Peyer's patch (tissue), 4 donors: Measurements from ENCODE around the gene ZFP92. TPM values are rescaled to one million over a fixed set of nuclear protein-coding genes. Genes with fewer than 3 reads are reported as not detected.
"Not testable (repeated sequence)": the region's sequence is repeated elsewhere in the genome, so short reads cannot be mapped to it uniquely, and the experiment has no call there.

Source experiments
- DNase-seq, 3 donors: peaks; one replicate each; pipeline ENCODE4 v3.0.0-alpha.2; 2017 to 2019
- H3K27ac ChIP-seq, 4 donors: fragments of 200-600 bp; sonication (generic); one replicate each; pipeline ENCODE4 v1.5.1; 2016 to 2019
- H3K27me3 ChIP-seq, 2 donors: fragments of 200-600 bp; sonication (generic); one replicate each; pipeline ENCODE4 v1.5.1; 2019
- H3K36me3 ChIP-seq, 3 donors: fragments of 200-600 bp; sonication (generic); one replicate each; pipeline ENCODE4 v1.5.1; 2016 to 2019
- H3K4me1 ChIP-seq, 4 donors: fragments of 200-600 bp; sonication (generic); one replicate each; pipeline ENCODE4 v1.5.1; 2016 to 2019
- H3K4me3 ChIP-seq, 4 donors: fragments of 200-600 bp; sonication (generic); 1 replicate in 3 of 4; 2 replicates in 1 of 4; pipeline ENCODE4 v1.5.1; 2016 to 2019; ENCODE audit warnings: mild to moderate bottlenecking in 1 of 4
- H3K9me3 ChIP-seq, 4 donors: fragments of 200-600 bp; sonication (generic); one replicate each; pipeline ENCODE4 v1.5.1; 2016 to 2019; ENCODE audit warnings: mild to moderate bottlenecking in 1 of 4
- POLR2A ChIP-seq, 2 donors: fragments of 450-650 bp; IDR thresholded peaks; one replicate each; pipeline ENCODE4 v1.5.1; 2017; ENCODE audit warnings: antibody characterized with exemption in 2 of 2, mild to moderate bottlenecking in 2 of 2, moderate library complexity in 2 of 2
- total RNA-seq, 4 donors: library from RNA; depleted of rRNA; stranded (reverse); fragments of >200 nt; gene quantifications; one replicate each; pipeline ENCODE4 v1.1.0, GENCODE V29; 2016
- TF ChIP-seq, protein P1 (sequence below), 6 experiments: fragments of 450-650 bp in 4 of 6; fragments of 200-600 bp in 2 of 6; sonication (generic) in 1 of 6; IDR thresholded peaks; one replicate each; pipeline ENCODE4 v1.5.1; 2017 to 2019; ENCODE audit warnings: antibody characterized with exemption in 6 of 6, mild to moderate bottlenecking in 3 of 6, moderate library complexity in 1 of 6

ZFP92 gene
- total RNA-seq, 4 donors from 2014 or later: 0.19 to 2.3 (median 0.81) TPM

DNA sequence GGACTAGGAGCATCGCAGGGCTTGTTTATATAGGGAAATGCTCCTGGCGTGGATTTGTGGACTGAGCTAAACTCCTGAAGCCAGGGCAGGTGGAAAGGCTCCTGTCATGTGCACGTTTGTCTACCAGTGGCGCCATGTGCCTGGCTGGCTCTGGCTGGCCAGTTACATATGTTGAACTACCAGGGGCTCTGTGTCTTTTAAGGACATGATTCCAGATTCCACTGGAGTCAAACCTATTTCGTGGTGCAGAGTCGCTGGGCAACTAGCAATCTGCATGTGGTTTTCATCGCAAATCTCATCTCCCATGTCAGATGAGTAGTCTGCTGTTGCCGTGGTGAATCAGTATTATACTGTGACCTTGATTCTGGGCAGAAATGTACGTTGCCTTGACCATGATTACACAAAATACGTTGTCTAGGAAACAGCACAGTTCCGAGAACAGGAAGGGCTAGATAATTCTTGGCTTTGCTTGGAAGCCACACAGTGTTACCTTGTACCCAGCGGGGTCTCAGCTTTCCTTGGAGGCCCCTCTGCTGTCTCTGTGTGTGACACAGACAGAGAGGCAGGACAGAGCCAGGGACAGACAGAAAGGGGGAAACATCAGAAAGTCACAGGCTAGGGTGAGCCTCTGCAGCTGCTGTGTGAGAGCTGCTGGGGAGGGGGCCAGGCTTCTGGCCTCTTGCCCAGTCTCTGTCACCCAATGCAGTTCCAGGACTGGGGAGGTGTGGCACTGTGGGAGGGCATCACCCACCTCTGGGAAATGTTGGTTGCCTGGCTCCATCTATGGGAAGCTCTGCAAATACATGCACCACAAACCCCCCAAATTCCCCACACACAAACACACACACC, 29.4 kb upstream of the ZFP92 start:
- Histone ChIP-seq H3K27ac (no peak overlapping the region), H3K36me3 (no peaks in the 10 kb centered on the region), H3K27me3 (no peaks in the 10 kb centered on the region), H3K4me1 (no peaks in the 10 kb centered on the region), H3K4me3 (no peak overlapping the region), H3K9me3 (no peaks in the 10 kb centered on the region)
- TF ChIP-seq POLR2A (IDR thresholded peaks at IDR 0.05): no peak
- TF ChIP-seq, protein P1, sequence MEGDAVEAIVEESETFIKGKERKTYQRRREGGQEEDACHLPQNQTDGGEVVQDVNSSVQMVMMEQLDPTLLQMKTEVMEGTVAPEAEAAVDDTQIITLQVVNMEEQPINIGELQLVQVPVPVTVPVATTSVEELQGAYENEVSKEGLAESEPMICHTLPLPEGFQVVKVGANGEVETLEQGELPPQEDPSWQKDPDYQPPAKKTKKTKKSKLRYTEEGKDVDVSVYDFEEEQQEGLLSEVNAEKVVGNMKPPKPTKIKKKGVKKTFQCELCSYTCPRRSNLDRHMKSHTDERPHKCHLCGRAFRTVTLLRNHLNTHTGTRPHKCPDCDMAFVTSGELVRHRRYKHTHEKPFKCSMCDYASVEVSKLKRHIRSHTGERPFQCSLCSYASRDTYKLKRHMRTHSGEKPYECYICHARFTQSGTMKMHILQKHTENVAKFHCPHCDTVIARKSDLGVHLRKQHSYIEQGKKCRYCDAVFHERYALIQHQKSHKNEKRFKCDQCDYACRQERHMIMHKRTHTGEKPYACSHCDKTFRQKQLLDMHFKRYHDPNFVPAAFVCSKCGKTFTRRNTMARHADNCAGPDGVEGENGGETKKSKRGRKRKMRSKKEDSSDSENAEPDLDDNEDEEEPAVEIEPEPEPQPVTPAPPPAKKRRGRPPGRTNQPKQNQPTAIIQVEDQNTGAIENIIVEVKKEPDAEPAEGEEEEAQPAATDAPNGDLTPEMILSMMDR (IDR thresholded peaks at IDR 0.05): no peak
- no peak for DNase-seq

DNA sequence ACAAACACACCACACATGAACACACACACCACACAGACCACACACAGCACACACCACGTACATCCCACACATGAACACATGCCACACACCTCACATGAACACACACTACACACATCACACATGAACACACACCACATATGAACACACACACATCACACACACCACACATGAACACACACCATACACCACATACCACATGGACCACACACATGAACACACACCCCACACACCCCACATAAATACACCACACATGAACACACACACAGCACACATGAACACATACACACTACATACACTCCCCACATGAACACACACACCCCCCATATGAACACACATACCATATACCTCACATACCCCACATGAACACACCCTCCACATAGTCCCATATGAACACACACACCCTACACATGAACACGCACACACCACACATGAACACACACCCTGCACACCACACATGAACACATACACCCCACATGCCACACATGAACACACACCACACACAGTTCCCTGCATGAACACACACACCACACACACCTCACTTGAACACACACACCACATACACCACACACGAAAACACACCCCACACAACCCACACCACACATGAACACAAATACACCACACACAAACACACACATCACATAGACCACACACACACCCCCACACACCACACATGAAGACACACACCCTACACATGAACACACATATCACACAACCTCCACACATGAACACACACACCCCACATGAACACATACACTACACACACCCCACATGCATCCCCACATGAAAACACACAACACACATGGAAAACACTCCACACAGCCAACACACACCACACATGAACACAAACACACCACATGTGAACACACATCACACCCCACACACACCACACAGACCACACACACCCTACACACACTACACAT, 28.4 kb upstream of the ZFP92 start:
- DNase-seq: no peak
- no peak overlapping the region for H3K27ac ChIP-seq
- H3K9me3 ChIP-seq: no peaks in the 10 kb centered on the region
- TF ChIP-seq POLR2A (IDR thresholded peaks at IDR 0.05): no peak
- TF ChIP-seq, protein P1 (IDR thresholded peaks at IDR 0.05): no peak
- no peaks in the 10 kb centered on the region for H3K4me1 ChIP-seq
- no peaks in the 10 kb centered on the region for H3K27me3 ChIP-seq
- H3K36me3 ChIP-seq: no peaks in the 10 kb centered on the region
- H3K4me3 ChIP-seq: no peak overlapping the region

DNA sequence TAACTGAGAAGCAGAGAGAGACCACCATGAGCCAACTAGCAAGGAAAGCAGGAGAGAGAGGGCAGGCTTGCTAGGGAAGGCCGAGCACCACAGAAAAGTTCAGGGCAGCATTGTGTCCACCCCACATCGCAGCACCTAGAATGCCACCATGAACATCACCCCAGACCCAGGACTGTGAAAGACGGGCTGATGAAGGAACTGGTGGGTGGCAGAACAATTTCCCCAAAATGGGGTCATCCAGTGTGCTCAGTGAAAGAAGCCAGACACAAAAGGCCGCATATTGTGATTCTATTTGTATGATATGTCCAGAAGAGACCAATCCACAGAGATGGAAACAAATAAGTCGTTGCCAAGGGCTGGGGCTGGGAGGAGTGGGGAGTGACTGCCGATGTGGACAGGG, 26.9 kb upstream of the ZFP92 start:
- TF ChIP-seq POLR2A (IDR thresholded peaks at IDR 0.05): no peak
- TF ChIP-seq, protein P1 (IDR thresholded peaks at IDR 0.05): no peak
- Histone ChIP-seq H3K27ac (no peak overlapping the region), H3K9me3 (no peaks in the 10 kb centered on the region), H3K4me1 (no peaks in the 10 kb centered on the region), H3K36me3 (no peaks in the 10 kb centered on the region), H3K27me3 (no peaks in the 10 kb centered on the region), H3K4me3 (no peak overlapping the region)
- DNase-seq: no peak

DNA sequence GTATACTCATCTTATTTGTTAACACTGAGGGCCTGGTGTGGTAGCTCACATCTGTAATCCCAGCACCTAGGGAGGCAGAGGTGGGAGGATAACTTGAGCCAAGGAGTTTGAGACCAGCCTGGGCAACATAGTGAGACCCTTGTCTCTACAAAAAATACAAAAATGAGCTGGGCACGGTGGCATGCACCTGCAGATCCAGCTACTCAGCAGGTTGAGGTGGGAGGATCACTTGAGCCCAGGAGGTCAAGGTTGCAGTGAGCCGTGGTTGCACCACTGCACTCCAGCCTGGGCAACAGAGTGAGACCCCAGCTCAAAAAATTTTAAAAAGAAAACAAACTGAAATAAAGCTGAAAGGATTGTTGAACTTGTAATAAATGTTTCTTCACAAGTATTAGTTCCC, 26.3 kb upstream of the ZFP92 start:
- not testable (repeated sequence) for H3K4me1 ChIP-seq, H3K9me3 ChIP-seq, H3K27me3 ChIP-seq, DNase-seq, H3K36me3 ChIP-seq, H3K27ac ChIP-seq, H3K4me3 ChIP-seq

DNA sequence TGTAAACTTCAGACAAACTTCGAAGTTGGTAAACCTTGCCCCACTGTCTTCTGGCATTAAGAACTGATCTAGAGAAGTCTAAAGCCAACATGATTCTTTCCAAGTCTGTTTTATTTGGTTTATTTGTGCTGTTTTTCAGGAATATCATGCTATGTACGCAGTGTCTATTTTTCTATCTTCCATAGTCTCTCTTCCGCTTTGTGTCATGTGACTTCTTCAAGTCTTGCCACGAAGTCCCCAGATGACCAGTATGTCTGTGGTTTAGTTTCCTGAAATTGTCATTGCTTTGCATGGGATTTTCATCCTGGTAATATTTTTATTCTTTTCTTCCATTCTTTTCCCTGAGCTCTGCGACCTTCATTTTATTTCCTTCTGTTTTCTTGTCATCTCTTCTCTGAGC, 25.2 kb upstream of the ZFP92 start:
- no peak for DNase-seq
- TF ChIP-seq POLR2A (IDR thresholded peaks at IDR 0.05): no peak
- TF ChIP-seq, protein P1 (IDR thresholded peaks at IDR 0.05): no peak
- no peaks in the 10 kb centered on the region for H3K4me1 ChIP-seq

DNA sequence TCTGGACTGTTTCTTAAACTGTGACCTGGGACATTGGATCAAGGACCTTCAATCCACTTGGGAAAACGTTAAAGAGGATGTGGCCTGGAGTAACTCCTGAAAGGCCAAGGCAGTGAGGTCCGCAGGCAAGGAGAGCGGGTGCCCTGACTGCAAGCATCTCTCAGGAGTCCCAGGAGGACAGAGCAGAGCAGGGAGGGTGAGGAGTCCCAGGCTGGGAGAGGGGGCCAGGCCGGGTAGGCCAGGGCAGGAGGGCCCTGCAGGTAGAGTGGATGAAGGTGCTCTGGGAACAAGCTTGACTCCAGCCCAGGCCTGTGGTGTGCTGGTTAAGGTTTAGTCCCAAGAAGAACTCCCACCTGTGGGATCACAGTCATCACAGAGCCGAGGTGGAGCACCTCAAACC, 23.9 kb upstream of the ZFP92 start:
- Histone ChIP-seq H3K4me1 (no peaks in the 10 kb centered on the region), H3K36me3 (no peaks in the 10 kb centered on the region), H3K9me3 (no peaks in the 10 kb centered on the region), H3K27me3 (no peaks in the 10 kb centered on the region), H3K27ac (no peak overlapping the region), H3K4me3 (no peak overlapping the region)
- no peak for TF ChIP-seq POLR2A (IDR thresholded peaks at IDR 0.05)
- TF ChIP-seq, protein P1 (IDR thresholded peaks at IDR 0.05): no peak
- DNase-seq: no peak

More for the DNA sequence above, 25.2 kb upstream of the ZFP92 start:
- no peaks in the 10 kb centered on the region for H3K9me3 ChIP-seq
- H3K4me3 ChIP-seq: no peak overlapping the region
- no peaks in the 10 kb centered on the region for H3K36me3 ChIP-seq
- H3K27ac ChIP-seq: no peak overlapping the region
- no peaks in the 10 kb centered on the region for H3K27me3 ChIP-seq
